ENCODE data around the gene LTB. TPM values are rescaled to one million over a fixed set of nuclear protein-coding genes. Genes with fewer than 3 reads are reported as not detected.

The LTB gene
- polyA plus RNA-seq, 3 donors = 12.6 to 25.5 (median 21.6) TPM

DNA sequence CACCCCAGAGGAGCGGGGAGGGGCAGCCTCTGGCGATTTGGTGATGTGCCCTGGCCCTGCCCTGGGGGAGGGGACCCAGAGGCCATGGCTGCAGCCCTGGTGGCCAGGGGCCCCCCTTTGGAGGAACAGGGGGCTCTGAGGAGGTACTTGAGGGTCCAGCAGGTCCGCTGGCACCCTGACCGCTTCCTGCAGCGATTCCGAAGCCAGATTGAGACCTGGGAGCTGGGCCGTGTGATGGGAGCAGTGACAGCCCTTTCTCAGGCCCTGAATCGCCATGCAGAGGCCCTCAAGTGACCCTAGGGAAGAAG, 24.0 kb downstream of the LTB start:
- Histone ChIP-seq H3K9ac (ENCODE audit: insufficient read depth, low read length, poor library complexity, severe bottlenecking) (peak overlapping the region; percentile 75), H3K27me3 (ENCODE audit: control insufficient read depth in 2 of 2, insufficient read depth in 2 of 2, low read length in 2 of 2) (no peaks in the 10 kb centered on the region), H3K27ac (ENCODE audit: low read depth in 1 of 2, low read length in 2 of 2) (peak overlapping the region; percentile 96 to 98), H3K36me3 (replicated peaks in 1 of 2; ENCODE audit: control insufficient read depth in 1 of 2, insufficient read depth in 2 of 2, low read length in 2 of 2) (no peaks in the 10 kb centered on the region), H3K4me3 (replicated peaks in 1 of 3; ENCODE audit: low read depth in 2 of 3, low read length in 3 of 3) (peak overlapping the region in 2 of 3 experiments; percentile 12 to 66), H2AFZ (ENCODE audit: insufficient read depth, low read depth, low read length, poor library complexity, severe bottlenecking) (peak overlapping the region; percentile 29), H3K4me1 (ENCODE audit: control insufficient read depth in 1 of 2, insufficient read depth in 2 of 2, low read length in 2 of 2) (peaks cover 76% of the 10 kb centered on the region in 2 donors), H3K79me2 (ENCODE audit: insufficient read depth, low read length) (peaks cover 17% of the 10 kb centered on the region), H4K20me1 (ENCODE audit: insufficient read depth, low read length) (no peaks in the 10 kb centered on the region), H3K9me3 (replicated peaks in 1 of 2; ENCODE audit: control insufficient read depth in 1 of 2, insufficient read depth in 1 of 2, low read length in 2 of 2) (no peaks in the 10 kb centered on the region), H3K4me2 (replicated peaks; ENCODE audit: extremely low read depth, low read length, poor library complexity, severe bottlenecking) (peak overlapping the region; percentile 78)
- Mint-ChIP-seq H3K36me3 (peaks cover 15 to 31% of the 10 kb centered on the region in 2 donors), H3K4me3 (peak overlapping the region; percentile 79 to 81), H3K4me1 (peaks cover 73% of the 10 kb centered on the region), H3K9me3 (no peaks in the 10 kb centered on the region), H3K27me3 (ENCODE audit: low read depth in 3 of 3) (peaks cover 0 to 2% (median 0%) of the 10 kb centered on the region in 3 donors), H3K27ac (peak overlapping the region; percentile 91 to 98 (median 94))
- no peak for DNase-seq
- 67% methylated on average over 7 of the region's 8 CpGs for WGBS (ENCODE audit: insufficient coverage)
- intact Hi-C loops (cut with micrococcal nuclease) = loop anchor here in 1 of 2 donors (2.0 kb wide), 1 partner anchor 29 kb away; the partner anchor contains the start of gene LST1
- TF ChIP-seq, protein P1, sequence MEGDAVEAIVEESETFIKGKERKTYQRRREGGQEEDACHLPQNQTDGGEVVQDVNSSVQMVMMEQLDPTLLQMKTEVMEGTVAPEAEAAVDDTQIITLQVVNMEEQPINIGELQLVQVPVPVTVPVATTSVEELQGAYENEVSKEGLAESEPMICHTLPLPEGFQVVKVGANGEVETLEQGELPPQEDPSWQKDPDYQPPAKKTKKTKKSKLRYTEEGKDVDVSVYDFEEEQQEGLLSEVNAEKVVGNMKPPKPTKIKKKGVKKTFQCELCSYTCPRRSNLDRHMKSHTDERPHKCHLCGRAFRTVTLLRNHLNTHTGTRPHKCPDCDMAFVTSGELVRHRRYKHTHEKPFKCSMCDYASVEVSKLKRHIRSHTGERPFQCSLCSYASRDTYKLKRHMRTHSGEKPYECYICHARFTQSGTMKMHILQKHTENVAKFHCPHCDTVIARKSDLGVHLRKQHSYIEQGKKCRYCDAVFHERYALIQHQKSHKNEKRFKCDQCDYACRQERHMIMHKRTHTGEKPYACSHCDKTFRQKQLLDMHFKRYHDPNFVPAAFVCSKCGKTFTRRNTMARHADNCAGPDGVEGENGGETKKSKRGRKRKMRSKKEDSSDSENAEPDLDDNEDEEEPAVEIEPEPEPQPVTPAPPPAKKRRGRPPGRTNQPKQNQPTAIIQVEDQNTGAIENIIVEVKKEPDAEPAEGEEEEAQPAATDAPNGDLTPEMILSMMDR (IDR thresholded peaks at IDR 0.05) = no peak

DNA sequence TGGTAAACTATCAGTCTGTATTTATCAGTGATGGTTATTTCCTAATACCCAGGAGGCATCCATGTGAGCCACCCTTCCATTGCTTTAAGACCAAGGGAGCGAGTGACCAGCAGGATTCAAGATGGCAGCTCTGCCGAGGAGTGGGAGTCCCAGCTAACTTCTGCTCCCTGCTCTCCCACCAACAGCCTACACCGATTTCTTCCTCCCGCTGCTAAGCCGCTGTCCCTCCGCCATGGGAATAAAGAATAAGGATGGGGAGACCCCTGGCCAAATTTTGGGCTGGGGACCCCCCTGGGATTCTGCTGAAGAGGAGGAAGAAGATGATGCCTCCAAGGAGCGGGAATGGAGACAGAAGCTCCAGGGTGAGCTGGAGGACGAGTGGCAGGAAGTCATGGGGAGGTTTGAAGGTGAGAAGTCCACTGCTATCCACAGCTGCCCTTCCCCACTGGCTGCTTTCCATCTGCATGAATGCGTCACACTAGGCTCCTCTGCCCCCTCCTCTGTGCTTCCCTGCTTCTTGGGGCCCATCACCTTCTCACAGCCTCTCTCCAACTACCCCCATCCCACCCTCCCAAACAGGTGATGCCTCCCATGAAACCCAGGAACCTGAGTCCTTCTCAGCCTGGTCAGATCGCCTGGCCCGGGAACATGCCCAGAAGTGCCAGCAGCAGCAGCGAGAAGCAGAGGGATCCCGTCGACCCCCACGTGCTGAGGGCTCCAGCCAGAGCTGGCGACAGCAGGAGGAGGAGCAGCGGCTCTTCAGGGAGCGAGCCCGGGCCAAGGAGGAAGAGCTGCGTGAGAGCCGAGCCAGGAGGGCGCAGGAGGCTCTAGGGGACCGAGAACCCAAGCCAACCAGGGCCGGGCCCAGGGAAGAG, 24.5 kb downstream of the LTB start:
- H3K36me3 Mint-ChIP-seq = peaks cover 15 to 31% of the 10 kb centered on the region in 2 donors
- Histone ChIP-seq H3K9me3 (replicated peaks in 1 of 2; ENCODE audit: control insufficient read depth in 1 of 2, insufficient read depth in 1 of 2, low read length in 2 of 2) (no peaks in the 10 kb centered on the region), H3K4me1 (ENCODE audit: control insufficient read depth in 1 of 2, insufficient read depth in 2 of 2, low read length in 2 of 2) (peaks cover 76% of the 10 kb centered on the region in 2 donors), H2AFZ (ENCODE audit: insufficient read depth, low read depth, low read length, poor library complexity, severe bottlenecking) (peak overlapping the region; percentile 29), H3K9ac (ENCODE audit: insufficient read depth, low read length, poor library complexity, severe bottlenecking) (peak overlapping the region; percentile 75), H4K20me1 (ENCODE audit: insufficient read depth, low read length) (no peaks in the 10 kb centered on the region), H3K27ac (ENCODE audit: low read depth in 1 of 2, low read length in 2 of 2) (peak overlapping the region; percentile 96 to 98), H3K4me3 (replicated peaks in 1 of 3; ENCODE audit: low read depth in 2 of 3, low read length in 3 of 3) (peak overlapping the region in 2 of 3 experiments; percentile 12 to 66), H3K27me3 (ENCODE audit: control insufficient read depth in 2 of 2, insufficient read depth in 2 of 2, low read length in 2 of 2) (no peaks in the 10 kb centered on the region), H3K79me2 (ENCODE audit: insufficient read depth, low read length) (peaks cover 20% of the 10 kb centered on the region), H3K36me3 (replicated peaks in 1 of 2; ENCODE audit: control insufficient read depth in 1 of 2, insufficient read depth in 2 of 2, low read length in 2 of 2) (no peaks in the 10 kb centered on the region), H3K4me2 (replicated peaks; ENCODE audit: extremely low read depth, low read length, poor library complexity, severe bottlenecking) (peak overlapping the region; percentile 78)
- peak overlapping the region; percentile 79 to 81 for H3K4me3 Mint-ChIP-seq
- H3K27me3 Mint-ChIP-seq (ENCODE audit: low read depth in 3 of 3) = peaks cover 0 to 2% (median 0%) of the 10 kb centered on the region in 3 donors
- intact Hi-C loops (cut with micrococcal nuclease) = loop anchor here in 1 of 2 donors (2.0 kb wide), 1 partner anchor 29 kb away; the partner anchor contains the start of gene LST1
- TF ChIP-seq, protein P1 (IDR thresholded peaks at IDR 0.05) = no peak
- peak in 2 of 3 donors; percentile 29 to 49 for DNase-seq
- no peaks in the 10 kb centered on the region for H3K9me3 Mint-ChIP-seq
- H3K4me1 Mint-ChIP-seq = peaks cover 72% of the 10 kb centered on the region
- H3K27ac Mint-ChIP-seq = peak overlapping the region; percentile 91 to 98 (median 94)
- 23% methylated on average over 17 of the region's 24 CpGs for WGBS (ENCODE audit: insufficient coverage)

All from CD14-positive monocyte (primary cell).